HEK293 (cell line): ENCODE measurements around the gene SFRP4.

ENCODE experiments used
- CTCF ChIA-PET: fragments of 350-600 bp; formaldehyde crosslinking; extraction: SDS; loops from one replicate; lab custom pipeline; 2021; ENCODE audit warnings: antibody characterized with exemption; lab: Yijun Ruan, JAX
- POLR2A ChIA-PET: fragments of 300-600 bp; formaldehyde crosslinking; extraction: SDS; loops from one replicate; lab custom pipeline; 2020; ENCODE audit warnings: antibody characterized with exemption, inconsistent platforms; lab: Yijun Ruan, JAX
- H3K27ac ChIP-seq: fragments of 200-500 bp; sonication (Bioruptor generic); 2 replicates; pipeline ENCODE4 v1.5.1; 2014; ENCODE audit warnings: low read depth, low read length, control low read depth, inconsistent platforms; ENCODE audit errors: extremely low read depth
- H3K36me3 ChIP-seq, 2 experiments: fragments of 200-500 bp in 1 of 2; sonication (Bioruptor generic) in 1 of 2; 1 replicate in 1 of 2; 2 replicates in 1 of 2; pipeline ENCODE4 v1.5.1; 2014 to 2017; ENCODE audit warnings: inconsistent platforms in 2 of 2, low read length in 2 of 2; ENCODE audit not compliant: control insufficient read depth in 2 of 2, insufficient read depth in 1 of 2
- H3K4me1 ChIP-seq: fragments of 200-500 bp; sonication (Bioruptor generic); 2 replicates; pipeline ENCODE4 v1.5.1; 2014; ENCODE audit warnings: mild to moderate bottlenecking, low read length, inconsistent platforms; ENCODE audit not compliant: control insufficient read depth, insufficient read depth
- H3K4me3 ChIP-seq: 2 replicates; pipeline ENCODE4 v1.5.1; 2011; ENCODE audit warnings: low read depth, mild to moderate bottlenecking, control low read depth, low read length, moderate library complexity
- H3K9me3 ChIP-seq: fragments of 200-500 bp; sonication (Bioruptor generic); 2 replicates; pipeline ENCODE4 v1.5.1; 2014; ENCODE audit warnings: low read depth, low read length, inconsistent platforms; ENCODE audit not compliant: control insufficient read depth, insufficient read depth
- HOXD13 ChIP-seq: sonication (generic); formaldehyde crosslinking; IDR thresholded peaks from 2 replicates; pipeline ENCODE4 v1.8.0; 2022; ENCODE audit warnings: missing genetic modification reagents, borderline replicate concordance
- IKZF3 ChIP-seq: fragments of 450-650 bp; IDR thresholded peaks from 2 replicates; pipeline ENCODE4 v1.5.0; 2018; ENCODE audit warnings: missing biosample characterization, mild to moderate bottlenecking, missing genetic modification characterization, moderate library complexity
- INSM2 ChIP-seq: fragments of 450-650 bp; formaldehyde crosslinking; IDR thresholded peaks from 2 replicates; pipeline ENCODE4 v1.5.1; 2016; ENCODE audit warnings: missing biosample characterization, missing genetic modification characterization
- ZBTB1 ChIP-seq: fragments of 450-650 bp; formaldehyde crosslinking; IDR thresholded peaks from 2 replicates; pipeline ENCODE4 v1.5.1; 2016; ENCODE audit warnings: missing biosample characterization, missing genetic modification characterization
- ZEB2 ChIP-seq: fragments of 450-650 bp; formaldehyde crosslinking; IDR thresholded peaks from 2 replicates; pipeline ENCODE4 v1.5.1; 2016; ENCODE audit warnings: missing biosample characterization, missing genetic modification characterization
- ZFHX2 ChIP-seq: fragments of 450-650 bp; formaldehyde crosslinking; conservative IDR thresholded peaks from 2 replicates; pipeline ENCODE4 v1.5.1; 2016; ENCODE audit warnings: missing biosample characterization, missing genetic modification characterization
- ZFP69B ChIP-seq: fragments of 450-650 bp; formaldehyde crosslinking; IDR thresholded peaks from 2 replicates; pipeline ENCODE4 v1.5.1; 2016; ENCODE audit warnings: missing biosample characterization, missing genetic modification characterization
- ZNF146 ChIP-seq: fragments of 450-650 bp; formaldehyde crosslinking; IDR thresholded peaks from 2 replicates; pipeline ENCODE4 v1.5.1; 2016; ENCODE audit warnings: missing biosample characterization, missing genetic modification characterization
- ZNF24 ChIP-seq: fragments of 450-650 bp; formaldehyde crosslinking; IDR thresholded peaks from 2 replicates; pipeline ENCODE4 v1.5.1; 2016; ENCODE audit warnings: missing biosample characterization, missing genetic modification characterization
- ZNF280D ChIP-seq: fragments of 450-650 bp; formaldehyde crosslinking; IDR thresholded peaks from 2 replicates; pipeline ENCODE4 v1.5.1; 2016; ENCODE audit warnings: missing biosample characterization, missing genetic modification characterization
- ZNF292 ChIP-seq: fragments of 450-650 bp; formaldehyde crosslinking; IDR thresholded peaks from 2 replicates; pipeline ENCODE4 v1.5.1; 2016; ENCODE audit warnings: low read depth, missing biosample characterization, missing genetic modification characterization, borderline replicate concordance
- ZNF341 ChIP-seq: fragments of 450-650 bp; formaldehyde crosslinking; IDR thresholded peaks from 2 replicates; pipeline ENCODE4; 2016; ENCODE audit warnings: low read depth, missing biosample characterization, missing genetic modification characterization
- ZNF362 ChIP-seq: fragments of 450-650 bp; formaldehyde crosslinking; IDR thresholded peaks from 2 replicates; pipeline ENCODE4 v1.5.1; 2016; ENCODE audit warnings: missing biosample characterization, missing genetic modification characterization
- ZNF514 ChIP-seq: fragments of 450-650 bp; formaldehyde crosslinking; IDR thresholded peaks from 2 replicates; pipeline ENCODE4 v1.5.1; 2016; ENCODE audit warnings: missing biosample characterization, missing genetic modification characterization
- ZNF707 ChIP-seq: fragments of 450-650 bp; formaldehyde crosslinking; IDR thresholded peaks from 2 replicates; pipeline ENCODE4 v1.5.1; 2016; ENCODE audit warnings: missing biosample characterization, missing genetic modification characterization
- ZNF777 ChIP-seq: fragments of 450-650 bp; formaldehyde crosslinking; IDR thresholded peaks from 2 replicates; pipeline ENCODE4 v1.5.1; 2017; ENCODE audit warnings: missing biosample characterization, missing genetic modification characterization, borderline replicate concordance

The SFRP4 gene

GRCh38 chr7:37924491-37925041, 7.9 kb upstream of the SFRP4 start (continued):
- TF ChIP-seq ZNF514 (no peak), HOXD13 (CRISPR knock-in tag) (no peak)
- TF ChIP-seq, all 188 proteins: peak for 0

GRCh38 chr7:37923996-37924395, 7.4 kb upstream of the SFRP4 start:
- POLR2A ChIA-PET, result no interaction called here

GRCh38 chr7:37921876-37922275, 5.3 kb upstream of the SFRP4 start:
- Histone ChIP-seq H3K4me3 (peak overlapping the region; percentile 56; the same call in 1 of the 2 replicates), H3K4me1 (no peaks in the 10 kb centered on the region), H3K9me3 (no peaks in the 10 kb centered on the region), H3K27ac (no peak overlapping the region), H3K36me3 (no peaks in the 10 kb centered on the region)
- TF ChIP-seq ZNF280D (tag by site-specific recombination) (no peak), ZNF777 (tag by site-specific recombination) (no peak)
- ChIA-PET POLR2A (interaction anchor here (0.6 kb wide), 1 partner anchor 827 kb away, joined by 3 read pairs; no protein-coding TSS in a partner anchor), CTCF (interaction anchor here (0.5 kb wide), 1 partner anchor 21 kb away, joined by 3 read pairs; no protein-coding TSS in a partner anchor)

More at GRCh38 chr7:37923996-37924395, 7.4 kb upstream of the SFRP4 start:
- Histone ChIP-seq H3K27ac (no peak overlapping the region), H3K4me3 (no peak overlapping the region), H3K36me3 (no peaks in the 10 kb centered on the region), H3K4me1 (no peaks in the 10 kb centered on the region), H3K9me3 (no peaks in the 10 kb centered on the region)
- CTCF ChIA-PET, result no interaction called here
- TF ChIP-seq ZFHX2 (tag by site-specific recombination) (no peak), ZEB2 (no peak), ZNF362 (tag by site-specific recombination) (no peak), ZBTB1 (tag by site-specific recombination) (no peak), ZNF341 (tag by site-specific recombination) (no peak), ZNF146 (tag by site-specific recombination) (no peak), ZNF707 (tag by site-specific recombination) (no peak), ZFP69B (tag by site-specific recombination) (no peak), IKZF3 (tag by site-specific recombination) (no peak), ZNF292 (tag by site-specific recombination) (no peak), INSM2 (no peak), ZNF24 (tag by site-specific recombination) (no peak)
